K562 (cell line): ENCODE results near the gene SHB. TPM values are rescaled to one million over a fixed set of nuclear protein-coding genes. Genes with fewer than 3 reads are reported as not detected.

ENCODE experiments used
- BCOR ChIP-seq: fragments of 450-650 bp; IDR thresholded peaks from 2 replicates; pipeline ENCODE4 v1.6.1; 2016
- CREB3L1 ChIP-seq: fragments of 450-650 bp; IDR thresholded peaks from 2 replicates; pipeline ENCODE4 v1.6.1; 2014; ENCODE audit warnings: low read depth, mild to moderate bottlenecking, moderate library complexity, borderline replicate concordance
- KLF1 ChIP-seq: fragments of 450-650 bp; IDR thresholded peaks from 2 replicates; pipeline ENCODE4 v1.6.1; 2016; ENCODE audit warnings: missing genetic modification characterization, missing compliant biosample characterization
- NFIC ChIP-seq: fragments of 450-650 bp; IDR thresholded peaks from 2 replicates; pipeline ENCODE4 v1.6.1; 2017; ENCODE audit warnings: mild to moderate bottlenecking, inconsistent platforms
- SREBF1 ChIP-seq: fragments of 150-350 bp; IDR thresholded peaks from 2 replicates; pipeline ENCODE4 v1.6.1; 2014; ENCODE audit warnings: antibody characterized with exemption, low read depth, low read length, borderline replicate concordance
- ZHX1 ChIP-seq: fragments of 150-350 bp; conservative IDR thresholded peaks from 2 replicates; pipeline ENCODE4 v1.6.1; 2014; ENCODE audit warnings: low read length
- ZNF124 ChIP-seq: sonication (generic); formaldehyde crosslinking; IDR thresholded peaks from 2 replicates; pipeline ENCODE4 v1.8.1; 2022; ENCODE audit warnings: missing genetic modification reagents
- ZNF449 ChIP-seq: fragments of 250-450 bp; sonication (Bioruptor Pico); IDR thresholded peaks from 2 replicates; pipeline ENCODE4 v1.8.0; 2022; ENCODE audit warnings: moderate library complexity, mild to moderate bottlenecking, inconsistent platforms
- polyA plus RNA-seq, 8 experiments: library from polyadenylated mRNA; depleted of rRNA in 4 of 8; stranded (reverse) in 5 of 8; unstranded in 3 of 8; fragments of >200 nt; fragmentation: Nextera tagmentation in 2 of 8; fragmentation: Illumina TruSeq in 1 of 8; extraction: Ambion mirVana in 2 of 8; extraction: Trizol in 1 of 8; gene quantifications; 2 replicates each; pipeline versions ENCODE4 v1.2.1 to v1.2.3, GENCODE V29; 2011 to 2014; ENCODE audit warnings: inconsistent platforms in 1 of 8, missing spikeins in 1 of 8
- total RNA-seq, 7 experiments: library from RNA; depleted of rRNA in 6 of 7; stranded (reverse); fragments of >200 nt in 6 of 7; fragmentation: Illumina TruSeq in 2 of 7; extraction: Trizol in 2 of 7; gene quantifications; 2 replicates each; pipeline versions ENCODE4 v1.2.1 to v1.2.3, GENCODE V29; 2011 to 2021; ENCODE audit warnings: low replicate concordance in 1 of 7

Gene SHB
- total and polyA plus RNA-seq, 9 of the 15 experiments (the other 6 are each of a cell fraction or from before 2014, with no cell fraction given) = 0.78 to 16.0 (median 5.3) TPM

GRCh38 chr9:38009990-38010389 lies 59.0 kb downstream of the SHB start (continued):
- no peak for TF ChIP-seq CREB3L1
- no peak for TF ChIP-seq SREBF1
- TF ChIP-seq ZNF449 (CRISPR knock-in tag) = no peak
- no peak for TF ChIP-seq KLF1 (tag)
- no peak for TF ChIP-seq ZNF124 (CRISPR knock-in tag)
- TF ChIP-seq ZHX1 = no peak
- TF ChIP-seq NFIC = no peak
- TF ChIP-seq BCOR = peak; percentile 69
